ENCODE results near the gene CD14.

CD14 gene

DNA sequence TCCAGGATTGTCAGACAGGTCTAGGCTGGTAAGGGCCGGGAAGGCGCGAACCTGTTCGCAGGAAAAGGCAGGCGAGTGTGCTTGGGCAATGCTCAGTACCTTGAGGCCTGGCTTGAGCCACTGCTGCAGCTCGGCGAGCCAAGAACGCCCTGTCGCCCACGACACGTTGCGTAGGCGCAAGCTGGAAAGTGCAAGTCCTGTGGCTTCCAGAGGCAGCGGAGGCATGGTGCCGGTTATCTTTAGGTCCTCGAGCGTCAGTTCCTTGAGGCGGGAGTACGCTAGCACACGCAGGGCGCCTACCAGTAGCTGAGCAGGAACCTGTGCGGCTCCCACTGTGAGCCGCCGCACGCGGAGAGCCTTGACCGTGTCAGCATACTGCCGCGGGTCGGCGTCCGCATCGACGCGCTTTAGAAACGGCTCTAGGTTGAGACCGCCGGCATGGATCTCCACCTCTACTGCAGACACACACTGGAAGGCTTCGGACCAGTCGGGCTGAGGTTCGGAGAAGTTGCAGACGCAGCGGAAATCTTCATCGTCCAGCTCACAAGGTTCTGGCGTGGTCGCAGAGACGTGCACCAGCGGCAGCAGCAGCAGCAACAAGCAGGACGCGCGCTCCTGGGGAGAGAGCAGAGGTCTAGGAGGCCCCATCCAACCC lies 482 bp downstream of the CD14 start:
- no peaks in the 10 kb centered on the region for H3K36me3 ChIP-seq (ENCODE audit: insufficient read depth)
- H3K27me3 ChIP-seq (ENCODE audit: insufficient read depth, low read depth): no peaks in the 10 kb centered on the region
- H4K20me1 ChIP-seq (ENCODE audit: insufficient read depth): no peaks in the 10 kb centered on the region
- H3K4me1 ChIP-seq (ENCODE audit: low read depth, poor library complexity, severe bottlenecking): no peaks in the 10 kb centered on the region
- H3K4me2 ChIP-seq: no peak overlapping the region
- H2AFZ ChIP-seq (ENCODE audit: low read depth): no peak overlapping the region
- H3K4me3 ChIP-seq (IDR thresholded peaks at IDR 0.05; ENCODE audit: insufficient read depth, low read depth, low read length): no peak overlapping the region
- H3K79me2 ChIP-seq (ENCODE audit: insufficient read depth, low read depth): no peaks in the 10 kb centered on the region
- no peak overlapping the region for H3K27ac ChIP-seq
- H3K9ac ChIP-seq: no peak overlapping the region
- TF ChIP-seq, protein P1, sequence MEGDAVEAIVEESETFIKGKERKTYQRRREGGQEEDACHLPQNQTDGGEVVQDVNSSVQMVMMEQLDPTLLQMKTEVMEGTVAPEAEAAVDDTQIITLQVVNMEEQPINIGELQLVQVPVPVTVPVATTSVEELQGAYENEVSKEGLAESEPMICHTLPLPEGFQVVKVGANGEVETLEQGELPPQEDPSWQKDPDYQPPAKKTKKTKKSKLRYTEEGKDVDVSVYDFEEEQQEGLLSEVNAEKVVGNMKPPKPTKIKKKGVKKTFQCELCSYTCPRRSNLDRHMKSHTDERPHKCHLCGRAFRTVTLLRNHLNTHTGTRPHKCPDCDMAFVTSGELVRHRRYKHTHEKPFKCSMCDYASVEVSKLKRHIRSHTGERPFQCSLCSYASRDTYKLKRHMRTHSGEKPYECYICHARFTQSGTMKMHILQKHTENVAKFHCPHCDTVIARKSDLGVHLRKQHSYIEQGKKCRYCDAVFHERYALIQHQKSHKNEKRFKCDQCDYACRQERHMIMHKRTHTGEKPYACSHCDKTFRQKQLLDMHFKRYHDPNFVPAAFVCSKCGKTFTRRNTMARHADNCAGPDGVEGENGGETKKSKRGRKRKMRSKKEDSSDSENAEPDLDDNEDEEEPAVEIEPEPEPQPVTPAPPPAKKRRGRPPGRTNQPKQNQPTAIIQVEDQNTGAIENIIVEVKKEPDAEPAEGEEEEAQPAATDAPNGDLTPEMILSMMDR (conservative IDR thresholded peaks at IDR 0.05; ENCODE audit: low read depth, low read length): no peak

GRCh38 chr5:140631831-140632365 lies 1.1 kb downstream of the CD14 start:
- Histone ChIP-seq H3K4me2 (no peak overlapping the region), H3K9ac (no peak overlapping the region), H4K20me1 (ENCODE audit: insufficient read depth) (no peaks in the 10 kb centered on the region), H3K27ac (no peak overlapping the region), H2AFZ (ENCODE audit: low read depth) (no peak overlapping the region), H3K27me3 (ENCODE audit: insufficient read depth, low read depth) (no peaks in the 10 kb centered on the region), H3K4me3 (IDR thresholded peaks at IDR 0.05; ENCODE audit: insufficient read depth, low read depth, low read length) (no peak overlapping the region), H3K79me2 (ENCODE audit: insufficient read depth, low read depth) (no peaks in the 10 kb centered on the region), H3K36me3 (ENCODE audit: insufficient read depth) (no peaks in the 10 kb centered on the region), H3K4me1 (ENCODE audit: low read depth, poor library complexity, severe bottlenecking) (no peaks in the 10 kb centered on the region)
- TF ChIP-seq, protein P1 (conservative IDR thresholded peaks at IDR 0.05; ENCODE audit: low read depth, low read length): no peak

- H3K4me2 ChIP-seq: no peak overlapping the region
- H3K36me3 ChIP-seq (ENCODE audit: insufficient read depth): no peaks in the 10 kb centered on the region
- TF ChIP-seq, protein P1 (conservative IDR thresholded peaks at IDR 0.05; ENCODE audit: low read depth, low read length): no peak
- H3K4me3 ChIP-seq (IDR thresholded peaks at IDR 0.05; ENCODE audit: insufficient read depth, low read depth, low read length): no peak overlapping the region
- no peak overlapping the region for H2AFZ ChIP-seq (ENCODE audit: low read depth)
- H3K4me1 ChIP-seq (ENCODE audit: low read depth, poor library complexity, severe bottlenecking): no peaks in the 10 kb centered on the region
- H3K79me2 ChIP-seq (ENCODE audit: insufficient read depth, low read depth): no peaks in the 10 kb centered on the region
- no peak overlapping the region for H3K27ac ChIP-seq
- no peak overlapping the region for H3K9ac ChIP-seq
- H3K27me3 ChIP-seq (ENCODE audit: insufficient read depth, low read depth): no peaks in the 10 kb centered on the region
- H4K20me1 ChIP-seq (ENCODE audit: insufficient read depth): no peaks in the 10 kb centered on the region
Measured at GRCh38 chr5:140631036-140631417, 1.9 kb downstream of the CD14 start.

DNA sequence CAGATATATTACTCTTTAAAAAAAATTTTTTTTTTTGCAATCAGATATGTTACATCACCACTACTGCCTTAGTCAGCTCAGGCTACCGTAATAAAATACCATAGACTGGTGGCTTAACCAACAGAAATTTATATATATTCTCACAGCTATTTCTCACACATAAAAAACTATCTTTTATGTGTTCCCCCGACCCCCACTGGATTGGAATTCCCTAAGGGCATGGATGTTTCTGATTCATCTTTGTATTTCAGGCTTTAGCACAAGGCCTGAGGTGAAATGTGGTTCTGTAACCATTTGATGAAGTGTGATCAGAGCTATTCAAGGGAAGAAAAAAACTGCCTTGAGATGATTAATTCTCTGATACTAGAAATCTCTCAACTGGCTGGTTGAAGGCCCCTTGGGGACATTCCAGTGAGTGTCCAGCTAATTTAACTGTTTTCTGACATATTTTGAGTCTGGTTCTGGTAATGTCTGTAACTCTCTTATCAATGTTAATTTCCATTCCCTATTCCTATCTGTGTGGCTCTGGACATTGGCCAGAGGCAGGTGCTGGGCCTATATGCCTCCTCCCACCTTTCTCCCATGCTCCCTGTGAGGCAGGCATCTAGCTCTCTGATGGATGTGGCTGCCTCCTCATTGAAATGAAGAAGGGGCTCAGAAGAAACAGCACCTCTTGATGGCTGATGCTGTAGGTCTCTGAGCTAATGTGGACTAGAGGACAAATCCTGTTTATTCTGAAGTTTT lies 2.5 kb downstream of the CD14 start:
- TF ChIP-seq, protein P1 (conservative IDR thresholded peaks at IDR 0.05; ENCODE audit: low read depth, low read length): no peak
- no peak overlapping the region for H3K27ac ChIP-seq
- H3K36me3 ChIP-seq (ENCODE audit: insufficient read depth): no peaks in the 10 kb centered on the region
- no peak overlapping the region for H3K4me2 ChIP-seq
- H3K79me2 ChIP-seq (ENCODE audit: insufficient read depth, low read depth): no peaks in the 10 kb centered on the region
- no peaks in the 10 kb centered on the region for H3K27me3 ChIP-seq (ENCODE audit: insufficient read depth, low read depth)
- H2AFZ ChIP-seq (ENCODE audit: low read depth): no peak overlapping the region
- no peaks in the 10 kb centered on the region for H3K4me1 ChIP-seq (ENCODE audit: low read depth, poor library complexity, severe bottlenecking)
- no peak overlapping the region for H3K9ac ChIP-seq
- H4K20me1 ChIP-seq (ENCODE audit: insufficient read depth): no peaks in the 10 kb centered on the region
- no peak overlapping the region for H3K4me3 ChIP-seq (IDR thresholded peaks at IDR 0.05; ENCODE audit: insufficient read depth, low read depth, low read length)
